ENCODE data around the gene NIT2. TPM values are rescaled to one million over a fixed set of nuclear protein-coding genes. Genes with fewer than 3 reads are reported as not detected.

The NIT2 gene
- total and polyA plus RNA-seq, 9 of the 15 experiments (the other 6 are each of a cell fraction or from before 2014, with no cell fraction given) = 11.4 to 62.2 (median 22.1) TPM

DNA sequence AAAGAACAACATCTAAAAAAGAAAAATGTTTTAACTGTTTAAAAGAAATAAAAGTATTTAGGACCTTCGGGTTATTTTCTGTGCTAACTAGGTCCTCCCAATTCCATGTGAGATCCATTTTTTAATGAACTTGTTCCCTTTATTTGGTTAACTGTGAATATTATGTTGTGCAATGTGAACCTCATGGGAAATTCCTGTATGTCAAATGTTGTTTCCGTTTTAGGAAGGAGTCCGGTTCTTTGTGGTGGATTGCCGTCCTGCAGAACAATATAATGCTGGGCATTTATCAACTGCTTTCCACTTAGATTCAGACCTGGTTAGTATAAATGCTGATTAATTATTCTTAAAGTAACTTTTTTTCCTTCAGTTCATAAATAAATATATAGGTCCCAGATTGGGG, 35.5 kb upstream of the NIT2 start:
- H3K4me3 ChIP-seq = no peak overlapping the region
- H4K20me1 ChIP-seq (replicated peaks; ENCODE audit: control insufficient read depth, insufficient read depth, low read length) = no peaks in the 10 kb centered on the region
- no peaks in the 10 kb centered on the region for H3K9me3 ChIP-seq (replicated peaks; ENCODE audit: control insufficient read depth, insufficient read depth, low read depth, low read length)
- intact Hi-C loops (cut with micrococcal nuclease) = no loop called here
- H2AFZ ChIP-seq (ENCODE audit: low read depth, low read length) = no peak overlapping the region
- FAIRE-seq (no peak), ATAC-seq (no peak), DNase-seq (ENCODE audit: extremely low read depth in 1 of 4, low spot score in 3 of 4) (no peak)
- H3K4me2 ChIP-seq (ENCODE audit: insufficient read depth, low read length) = no peak overlapping the region
- in situ Hi-C loops (cut with MboI) = no loop called here
- CTCF ChIA-PET (ENCODE audit: low intra/inter-chr PET ratio) = no interaction called here
- POLR2A ChIA-PET = no interaction called here
- no TSS peak for BruUV-seq (replicated peaks)
- 95% methylated on average over 4 of the region's 4 CpGs for WGBS (ENCODE audit: insufficient coverage, low coverage, missing lambda C conversion rate)
- H3K79me2 ChIP-seq (ENCODE audit: control insufficient read depth, insufficient read depth, low read length) = no peaks in the 10 kb centered on the region
- H3K27me3 ChIP-seq (ENCODE audit: control insufficient read depth in 2 of 2, insufficient read depth in 2 of 2, low read length in 2 of 2) = no peaks in the 10 kb centered on the region
- H3K9me1 ChIP-seq (ENCODE audit: control insufficient read depth, insufficient read depth, low read length) = no peaks in the 10 kb centered on the region
- peaks cover 75% of the 10 kb centered on the region for H3K36me3 ChIP-seq (ENCODE audit: control insufficient read depth, insufficient read depth, low read length)
- TF ChIP-seq NCOA4 (IDR thresholded peaks at IDR 0.05; ENCODE audit: partially characterized antibody) = no peak
- no peak for TF ChIP-seq POLR2H (tag; IDR thresholded peaks at IDR 0.05; ENCODE audit: low read depth)
- TF ChIP-seq SNIP1 (IDR thresholded peaks at IDR 0.05; ENCODE audit: low read depth) = no peak
- no peak for TF ChIP-seq PHF21A (IDR thresholded peaks at IDR 0.05; ENCODE audit: borderline replicate concordance, low read depth)
- TF ChIP-seq, protein P1, sequence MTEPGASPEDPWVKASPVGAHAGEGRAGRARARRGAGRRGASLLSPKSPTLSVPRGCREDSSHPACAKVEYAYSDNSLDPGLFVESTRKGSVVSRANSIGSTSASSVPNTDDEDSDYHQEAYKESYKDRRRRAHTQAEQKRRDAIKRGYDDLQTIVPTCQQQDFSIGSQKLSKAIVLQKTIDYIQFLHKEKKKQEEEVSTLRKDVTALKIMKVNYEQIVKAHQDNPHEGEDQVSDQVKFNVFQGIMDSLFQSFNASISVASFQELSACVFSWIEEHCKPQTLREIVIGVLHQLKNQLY (CRISPR knock-in tag; conservative IDR thresholded peaks at IDR 0.05) = no peak
- TF ChIP-seq ZNF583 (CRISPR knock-in tag; IDR thresholded peaks at IDR 0.05) = no peak
- TF ChIP-seq ZNF174 (CRISPR knock-in tag; IDR thresholded peaks at IDR 0.05) = no peak
- no peak for TF ChIP-seq MYC (IDR thresholded peaks at IDR 0.05; ENCODE audit: low read depth, low read length)
- no peak for TF ChIP-seq MYC (CRISPR knock-in tag; IDR thresholded peaks at IDR 0.05; ENCODE audit: borderline replicate concordance, low read depth)
- TF ChIP-seq RNF2 (IDR thresholded peaks at IDR 0.05) = no peak
- no peak for TF ChIP-seq ZNF431 (CRISPR knock-in tag; IDR thresholded peaks at IDR 0.05)
- TF ChIP-seq SRSF1 (IDR thresholded peaks at IDR 0.05; ENCODE audit: low read depth, low read length) = no peak
- TF ChIP-seq PHF8 (IDR thresholded peaks at IDR 0.05; ENCODE audit: borderline replicate concordance, low read length) = no peak
- no peak for TF ChIP-seq EHMT2 (IDR thresholded peaks at IDR 0.05)
- TF ChIP-seq STAT5A (IDR thresholded peaks at IDR 0.05; ENCODE audit: borderline replicate concordance, low read length) = no peak
- TF ChIP-seq MCM7 (IDR thresholded peaks at IDR 0.05) = no peak
- TF ChIP-seq CBFB (CRISPR knock-in tag; IDR thresholded peaks at IDR 0.05) = no peak
- no peak for TF ChIP-seq NR2F6 (CRISPR knock-in tag; IDR thresholded peaks at IDR 0.05)
- TF ChIP-seq JUNB (CRISPR knock-in tag; conservative IDR thresholded peaks at IDR 0.05) = no peak
- no peak for TF ChIP-seq NBN (IDR thresholded peaks at IDR 0.05; ENCODE audit: low read depth)
- no peak overlapping the region for H3K9ac ChIP-seq (ENCODE audit: insufficient read depth in 1 of 2, low read depth in 2 of 2, low read length in 2 of 2)
- H3K4me1 ChIP-seq (replicated peaks in 1 of 2; ENCODE audit: control insufficient read depth in 2 of 2, insufficient read depth in 2 of 2, low read length in 2 of 2) = no peaks in the 10 kb centered on the region
- no peak overlapping the region for H3K27ac ChIP-seq (ENCODE audit: extremely low read depth, low read depth, low read length)
